ENCODE data around the gene PEAK3.
A peak's percentile ranks its signal among the peaks of the same experiment; 100 is the strongest.

Gene PEAK3

GRCh38 chr19:2239173-2239572 is 42.8 kb downstream of the PEAK3 start:
- TF ChIP-seq GATA2 (IDR thresholded peaks at IDR 0.05; ENCODE audit: low read depth, low read length) (no peak), GATA3 (IDR thresholded peaks at IDR 0.05; ENCODE audit: low read depth, low read length) (no peak)

- TF ChIP-seq GATA2 (IDR thresholded peaks at IDR 0.05; ENCODE audit: low read depth, low read length) (no peak), GATA3 (IDR thresholded peaks at IDR 0.05; ENCODE audit: low read depth, low read length) (no peak)
Measured at GRCh38 chr19:2237869-2238153, 44.2 kb downstream of the PEAK3 start.

GRCh38 chr19:2237051-2237868 is 44.7 kb downstream of the PEAK3 start:
- no peak for TF ChIP-seq GATA3 (IDR thresholded peaks at IDR 0.05; ENCODE audit: low read depth, low read length)
- TF ChIP-seq GATA2 (IDR thresholded peaks at IDR 0.05; ENCODE audit: low read depth, low read length), result no peak

GRCh38 chr19:2236314-2237050 is 45.5 kb downstream of the PEAK3 start, which contains the start of the genes PLEKHJ1 and SF3A2:
TSS of gene PLEKHJ1 (minus strand) at chr19:2236329. CDS start at chr19:2236248, 81 bp downstream.
TSS of gene SF3A2 (plus strand) at chr19:2236824. CDS start at chr19:2243419, 6,595 bp downstream.
- TF ChIP-seq GATA3 (IDR thresholded peaks at IDR 0.05; ENCODE audit: low read depth, low read length), result no peak
- TF ChIP-seq GATA2 (IDR thresholded peaks at IDR 0.05; ENCODE audit: low read depth, low read length), result peak; percentile 37; the same call in 1 of the 2 replicates

GRCh38 chr19:2236064-2236313 is 46.0 kb downstream of the PEAK3 start:
- no peak for TF ChIP-seq GATA3 (IDR thresholded peaks at IDR 0.05; ENCODE audit: low read depth, low read length)
- TF ChIP-seq GATA2 (IDR thresholded peaks at IDR 0.05; ENCODE audit: low read depth, low read length), result no peak

GRCh38 chr19:2235381-2236063 is 46.5 kb downstream of the PEAK3 start:
- TF ChIP-seq GATA2 (IDR thresholded peaks at IDR 0.05; ENCODE audit: low read depth, low read length) (no peak), GATA3 (IDR thresholded peaks at IDR 0.05; ENCODE audit: low read depth, low read length) (no peak)

- TF ChIP-seq GATA2 (IDR thresholded peaks at IDR 0.05; ENCODE audit: low read depth, low read length) (no peak), GATA3 (IDR thresholded peaks at IDR 0.05; ENCODE audit: low read depth, low read length) (no peak)
Measured at GRCh38 chr19:2234996-2235380, 47.0 kb downstream of the PEAK3 start.

- TF ChIP-seq GATA3 (IDR thresholded peaks at IDR 0.05; ENCODE audit: low read depth, low read length) (no peak), GATA2 (IDR thresholded peaks at IDR 0.05; ENCODE audit: low read depth, low read length) (no peak)
Measured at GRCh38 chr19:2233601-2234280, 48.2 kb downstream of the PEAK3 start.

- no peak for TF ChIP-seq GATA3 (IDR thresholded peaks at IDR 0.05; ENCODE audit: low read depth, low read length)
- TF ChIP-seq GATA2 (IDR thresholded peaks at IDR 0.05; ENCODE audit: low read depth, low read length), result no peak
Measured at GRCh38 chr19:2232286-2233151, 49.5 kb downstream of the PEAK3 start.

- no peak for TF ChIP-seq GATA3 (IDR thresholded peaks at IDR 0.05; ENCODE audit: low read depth, low read length)
- no peak for TF ChIP-seq GATA2 (IDR thresholded peaks at IDR 0.05; ENCODE audit: low read depth, low read length)
Measured at GRCh38 chr19:2231621-2232221, 50.3 kb downstream of the PEAK3 start.

- TF ChIP-seq GATA3 (IDR thresholded peaks at IDR 0.05; ENCODE audit: low read depth, low read length) (no peak), GATA2 (IDR thresholded peaks at IDR 0.05; ENCODE audit: low read depth, low read length) (no peak)
Measured at GRCh38 chr19:2230807-2231533, 51.0 kb downstream of the PEAK3 start.

- TF ChIP-seq GATA3 (IDR thresholded peaks at IDR 0.05; ENCODE audit: low read depth, low read length) (no peak), GATA2 (IDR thresholded peaks at IDR 0.05; ENCODE audit: low read depth, low read length) (no peak)
Measured at GRCh38 chr19:2230033-2230531, 51.9 kb downstream of the PEAK3 start.
